Smooth muscle cell (in vitro differentiated cells): ENCODE results near the gene GPR176. TPM values are rescaled to one million over a fixed set of nuclear protein-coding genes. Genes with fewer than 3 reads are reported as not detected.

Experiments
- DNase-seq: peaks from one replicate; lab custom pipeline; 2025; ENCODE audit not compliant: unreplicated experiment; lab: John Stamatoyannopoulos, UW
- H2AFZ ChIP-seq: fragments of 200-600 bp; sonication (generic); 2 replicates; pipeline ENCODE4 v1.6.0; 2016; ENCODE audit warnings: antibody characterized with exemption, low read depth, mild to moderate bottlenecking
- H3F3A ChIP-seq: fragments of 200-600 bp; sonication (generic); 2 replicates; pipeline ENCODE4 v1.6.0; 2017; ENCODE audit warnings: antibody characterized with exemption, low read depth
- H3K27ac ChIP-seq: fragments of 200-600 bp; sonication (generic); 2 replicates; pipeline ENCODE4 v1.5.1; 2016; ENCODE audit warnings: low read depth, mild to moderate bottlenecking
- H3K27me3 ChIP-seq: fragments of 200-600 bp; sonication (generic); 2 replicates; pipeline ENCODE4 v1.6.1; 2016; ENCODE audit warnings: low read depth, mild to moderate bottlenecking
- H3K36me3 ChIP-seq: fragments of 200-600 bp; sonication (generic); 2 replicates; pipeline ENCODE4 v1.5.1; 2016; ENCODE audit warnings: low read depth
- H3K4me1 ChIP-seq: fragments of 200-600 bp; sonication (generic); 2 replicates; pipeline ENCODE4 v1.5.1; 2016; ENCODE audit warnings: low read depth
- H3K4me2 ChIP-seq: fragments of 200-600 bp; sonication (generic); 2 replicates; pipeline ENCODE4 v1.6.0; 2016; ENCODE audit warnings: mild to moderate bottlenecking
- H3K4me3 ChIP-seq: fragments of 200-600 bp; sonication (generic); 2 replicates; pipeline ENCODE4 v1.5.1; 2016; ENCODE audit warnings: mild to moderate bottlenecking
- H3K79me2 ChIP-seq: fragments of 200-600 bp; sonication (generic); 2 replicates; pipeline ENCODE4 v1.6.0; 2016; ENCODE audit warnings: low read depth, mild to moderate bottlenecking
- H3K9ac ChIP-seq: fragments of 200-600 bp; sonication (generic); 2 replicates; pipeline ENCODE4 v1.6.0; 2016; ENCODE audit warnings: low read depth
- H3K9me3 ChIP-seq: fragments of 200-600 bp; sonication (generic); replicated peaks from 2 replicates; pipeline ENCODE4 v1.5.1; 2016; ENCODE audit warnings: low read depth
- H4K20me1 ChIP-seq: fragments of 200-600 bp; sonication (generic); 2 replicates; pipeline ENCODE4 v1.6.0; 2016; ENCODE audit warnings: low read depth
- CTCF ChIP-seq: fragments of 200-600 bp; sonication (generic); IDR thresholded peaks from 2 replicates; pipeline ENCODE4 v1.5.1; 2017; ENCODE audit warnings: borderline replicate concordance, mild to moderate bottlenecking, antibody characterized with exemption; ENCODE audit not compliant: insufficient read depth, poor library complexity, severe bottlenecking
- WGBS: methylation state at CpG from one replicate; pipeline ENCODE4 v1.1.7; 2016; ENCODE audit warnings: low lambda C conversion rate; 5-methylcytosine and 5-hydroxymethylcytosine counted together
- polyA plus RNA-seq: library from polyadenylated mRNA; unstranded; fragments of >200 nt; fragmentation: Nextera tagmentation; extraction: Ambion mirVana; gene quantifications from 2 replicates; pipeline ENCODE4 v1.2.1, GENCODE V29; 2016
- total RNA-seq: library from RNA; depleted of rRNA; stranded (reverse); fragments of >200 nt; gene quantifications from 2 replicates; pipeline ENCODE4 v1.2.3, GENCODE V29; 2014

Gene GPR176
- total and polyA plus RNA-seq, 2 experiments from 2014 or later, result 20.0 to 22.4 TPM

- no peak for TF ChIP-seq CTCF
- WGBS, result 92% methylated on average over 3 of the region's 3 CpGs
- H3K4me2 ChIP-seq, result no peak overlapping the region
- no peak overlapping the region for H3K9ac ChIP-seq
- no peaks in the 10 kb centered on the region for H3K9me3 ChIP-seq
- H3K27ac ChIP-seq, result no peak overlapping the region
- H3K36me3 ChIP-seq, result no peaks in the 10 kb centered on the region
- H3K27me3 ChIP-seq, result no peaks in the 10 kb centered on the region
- no peaks in the 10 kb centered on the region for H3K79me2 ChIP-seq
- H3K4me3 ChIP-seq, result no peak overlapping the region
- no peaks in the 10 kb centered on the region for H3K4me1 ChIP-seq
- H4K20me1 ChIP-seq, result no peaks in the 10 kb centered on the region
- DNase-seq, result no peak
- H2AFZ ChIP-seq, result no peak overlapping the region
- H3F3A ChIP-seq, result no peaks in the 10 kb centered on the region
These were observed 39.2 kb downstream of the GPR176 start for GRCh38 chr15:39880718-39881387.

- no peak for DNase-seq
- Histone ChIP-seq H4K20me1 (peaks cover 4% of the 10 kb centered on the region), H3K9ac (no peak overlapping the region), H3K4me2 (no peak overlapping the region), H3K9me3 (no peaks in the 10 kb centered on the region), H3K79me2 (no peaks in the 10 kb centered on the region), H3K4me1 (no peaks in the 10 kb centered on the region), H3K27me3 (no peaks in the 10 kb centered on the region), H3K36me3 (no peaks in the 10 kb centered on the region), H2AFZ (no peak overlapping the region), H3F3A (no peaks in the 10 kb centered on the region), H3K4me3 (no peak overlapping the region), H3K27ac (peak overlapping the region; percentile 61)
- WGBS, result 77% methylated on average over 1 of the region's 1 CpG
- TF ChIP-seq CTCF, result no peak
These were observed 41.7 kb downstream of the GPR176 start for GRCh38 chr15:39878406-39878785.

GRCh38 chr15:39874890-39875549 lies 45.0 kb downstream of the GPR176 start:
- H3F3A ChIP-seq, result no peaks in the 10 kb centered on the region
- no peak overlapping the region for H3K4me3 ChIP-seq
- TF ChIP-seq CTCF, result peak; percentile 41
- no peaks in the 10 kb centered on the region for H3K27me3 ChIP-seq
- 77% methylated on average over 9 of the region's 9 CpGs for WGBS
- H2AFZ ChIP-seq, result no peak overlapping the region
- no peaks in the 10 kb centered on the region for H3K36me3 ChIP-seq
- H4K20me1 ChIP-seq, result peaks cover 6% of the 10 kb centered on the region
- no peak overlapping the region for H3K9ac ChIP-seq
- no peak overlapping the region for H3K27ac ChIP-seq
- H3K4me2 ChIP-seq, result no peak overlapping the region
- H3K79me2 ChIP-seq, result no peaks in the 10 kb centered on the region
- no peaks in the 10 kb centered on the region for H3K9me3 ChIP-seq
- H3K4me1 ChIP-seq, result no peaks in the 10 kb centered on the region
- DNase-seq, result no peak

- Histone ChIP-seq H3K9me3 (no peaks in the 10 kb centered on the region), H3K27ac (no peak overlapping the region), H3K36me3 (no peaks in the 10 kb centered on the region), H3K27me3 (no peaks in the 10 kb centered on the region), H2AFZ (no peak overlapping the region), H3K9ac (no peak overlapping the region), H3K79me2 (no peaks in the 10 kb centered on the region), H3K4me3 (no peak overlapping the region), H3K4me2 (no peak overlapping the region), H3K4me1 (no peaks in the 10 kb centered on the region), H4K20me1 (peaks cover 11% of the 10 kb centered on the region), H3F3A (no peaks in the 10 kb centered on the region)
- TF ChIP-seq CTCF, result no peak
- DNase-seq, result no peak
- WGBS, result 100% methylated on average over 2 of the region's 2 CpGs
These were observed 46.1 kb downstream of the GPR176 start for GRCh38 chr15:39873978-39874377.
